CD14-positive monocyte (primary cell): ENCODE measurements around the gene RTN4R. TPM values are rescaled to one million over a fixed set of nuclear protein-coding genes. Genes with fewer than 3 reads are reported as not detected.

ENCODE experiments used
- DNase-seq, 3 donors: peaks; one replicate each; pipeline ENCODE4 v3.0.0-alpha.2; 2011 to 2022
- H2AFZ ChIP-seq: 2 replicates; pipeline ENCODE4 v1.6.0; 2012; ENCODE audit warnings: mild to moderate bottlenecking, low read depth, low read length, inconsistent platforms; ENCODE audit not compliant: insufficient read depth, poor library complexity, severe bottlenecking
- H3K27ac ChIP-seq, 2 donors: 1 replicate in 1 of 2; 2 replicates in 1 of 2; pipeline ENCODE4 v1.5.1; 2012 to 2013; ENCODE audit warnings: low read length in 2 of 2, control low read depth in 1 of 2, inconsistent platforms in 1 of 2, low read depth in 1 of 2, mild to moderate bottlenecking in 1 of 2
- H3K27me3 ChIP-seq, 2 donors: one replicate each; pipeline versions ENCODE4 v1.6.0 to v1.6.1; 2011 to 2013; ENCODE audit warnings: low read length in 2 of 2; ENCODE audit not compliant: control insufficient read depth in 2 of 2, insufficient read depth in 2 of 2
- H3K36me3 ChIP-seq, 2 donors: replicated peaks in 1 of 2; 1 replicate in 1 of 2; 2 replicates in 1 of 2; pipeline versions ENCODE4 v1.5.1 to v1.6.1; 2012 to 2013; ENCODE audit warnings: low read length in 2 of 2, control low read depth in 1 of 2, inconsistent platforms in 1 of 2, mild to moderate bottlenecking in 1 of 2; ENCODE audit not compliant: insufficient read depth in 2 of 2, control insufficient read depth in 1 of 2
- H3K4me1 ChIP-seq, 2 donors: 1 replicate in 1 of 2; 2 replicates in 1 of 2; pipeline versions ENCODE4 v1.5.1 to v1.6.1; 2012 to 2013; ENCODE audit warnings: low read length in 2 of 2, control low read depth in 1 of 2, inconsistent platforms in 1 of 2, mild to moderate bottlenecking in 1 of 2, moderate library complexity in 1 of 2; ENCODE audit not compliant: insufficient read depth in 2 of 2, control insufficient read depth in 1 of 2
- H3K4me2 ChIP-seq: replicated peaks from 2 replicates; pipeline ENCODE3; 2012; ENCODE audit warnings: low read length, moderate library complexity, mild to moderate bottlenecking; ENCODE audit not compliant: poor library complexity, severe bottlenecking; ENCODE audit errors: extremely low read depth
- H3K4me3 ChIP-seq, 3 experiments: fragments of 200-600 bp in 1 of 3; sonication (generic) in 1 of 3; replicated peaks in 1 of 3; 1 replicate in 2 of 3; 2 replicates in 1 of 3; pipeline ENCODE4 v1.5.1; 2011 to 2013; ENCODE audit warnings: low read length in 3 of 3, mild to moderate bottlenecking in 3 of 3, control low read depth in 2 of 3, low read depth in 2 of 3, inconsistent platforms in 1 of 3, moderate library complexity in 1 of 3
- H3K79me2 ChIP-seq: 2 replicates; pipeline ENCODE4 v1.6.0; 2012; ENCODE audit warnings: mild to moderate bottlenecking, control low read depth, inconsistent platforms, low read length, moderate library complexity; ENCODE audit not compliant: insufficient read depth
- H3K9ac ChIP-seq: 2 replicates; pipeline ENCODE4 v1.6.0; 2017; ENCODE audit warnings: low read length, mild to moderate bottlenecking; ENCODE audit not compliant: insufficient read depth, poor library complexity, severe bottlenecking
- H3K9me3 ChIP-seq, 2 donors: replicated peaks in 1 of 2; 1 replicate in 1 of 2; 2 replicates in 1 of 2; pipeline versions ENCODE4 v1.5.1 to v1.6.1; 2012 to 2013; ENCODE audit warnings: low read length in 2 of 2, control low read depth in 1 of 2; ENCODE audit not compliant: control insufficient read depth in 1 of 2, insufficient read depth in 1 of 2
- H4K20me1 ChIP-seq: 2 replicates; pipeline ENCODE4 v1.6.0; 2012; ENCODE audit warnings: mild to moderate bottlenecking, low read length, control low read depth, moderate library complexity; ENCODE audit not compliant: insufficient read depth
- H3K27ac Mint-ChIP-seq, 7 donors: one replicate each; pipeline ENCODE4 v1.8.0; 2020; ENCODE audit warnings: mild to moderate bottlenecking in 7 of 7, mixed read lengths in 7 of 7, moderate library complexity in 6 of 7, inconsistent platforms in 2 of 7
- H3K27me3 Mint-ChIP-seq, 3 donors: one replicate each; pipeline ENCODE4 v1.8.0; 2021 to 2022; ENCODE audit warnings: low read depth in 3 of 3, mild to moderate bottlenecking in 3 of 3, mixed read lengths in 3 of 3, moderate library complexity in 3 of 3, inconsistent platforms in 1 of 3
- H3K36me3 Mint-ChIP-seq, 2 donors: one replicate each; pipeline ENCODE4 v1.8.0; 2020; ENCODE audit warnings: mixed read lengths in 2 of 2, inconsistent platforms in 1 of 2, mild to moderate bottlenecking in 1 of 2
- H3K4me1 Mint-ChIP-seq: one replicate; pipeline ENCODE4 v1.8.0; 2020; ENCODE audit warnings: mild to moderate bottlenecking, mixed read lengths
- H3K4me3 Mint-ChIP-seq, 2 donors: one replicate each; pipeline ENCODE4 v1.8.0; 2020; ENCODE audit warnings: mild to moderate bottlenecking in 2 of 2, mixed read lengths in 2 of 2, moderate library complexity in 1 of 2
- H3K9me3 Mint-ChIP-seq, 7 donors: one replicate each; pipeline ENCODE4 v1.8.0; 2020 to 2022; ENCODE audit warnings: mixed read lengths in 7 of 7, mild to moderate bottlenecking in 6 of 7, moderate library complexity in 6 of 7, inconsistent platforms in 2 of 7
- WGBS: methylation state at CpG from one replicate; pipeline ENCODE4 v1.1.5; 2013; ENCODE audit warnings: missing lambda C conversion rate; ENCODE audit not compliant: insufficient coverage; 5-methylcytosine and 5-hydroxymethylcytosine counted together
- intact Hi-C, 2 donors: fragments of 100-400 bp; cut with micrococcal nuclease; formaldehyde crosslinking; loops; one replicate each; pipeline versions ENCODE4 v1.15.0 to v1.15.1; 2023
- polyA plus RNA-seq, 3 donors: library from polyadenylated mRNA; depleted of rRNA in 1 of 3; unstranded in 2 of 3; stranded (reverse) in 1 of 3; fragments of 300-500 nt in 2 of 3; fragments of >200 nt in 1 of 3; fragmentation: Illumina TruSeq in 2 of 3; gene quantifications; 1 replicate in 2 of 3; 2 replicates in 1 of 3; pipeline ENCODE4 v1.2.3, GENCODE V29; 2012 to 2021
- TF ChIP-seq, protein P1 (sequence below): fragments of 200-600 bp; IDR thresholded peaks from one replicate; pipeline ENCODE4 v1.8.0; 2022; ENCODE audit warnings: antibody characterized with exemption, mild to moderate bottlenecking

The RTN4R gene
- polyA plus RNA-seq, 3 donors = not detected

DNA sequence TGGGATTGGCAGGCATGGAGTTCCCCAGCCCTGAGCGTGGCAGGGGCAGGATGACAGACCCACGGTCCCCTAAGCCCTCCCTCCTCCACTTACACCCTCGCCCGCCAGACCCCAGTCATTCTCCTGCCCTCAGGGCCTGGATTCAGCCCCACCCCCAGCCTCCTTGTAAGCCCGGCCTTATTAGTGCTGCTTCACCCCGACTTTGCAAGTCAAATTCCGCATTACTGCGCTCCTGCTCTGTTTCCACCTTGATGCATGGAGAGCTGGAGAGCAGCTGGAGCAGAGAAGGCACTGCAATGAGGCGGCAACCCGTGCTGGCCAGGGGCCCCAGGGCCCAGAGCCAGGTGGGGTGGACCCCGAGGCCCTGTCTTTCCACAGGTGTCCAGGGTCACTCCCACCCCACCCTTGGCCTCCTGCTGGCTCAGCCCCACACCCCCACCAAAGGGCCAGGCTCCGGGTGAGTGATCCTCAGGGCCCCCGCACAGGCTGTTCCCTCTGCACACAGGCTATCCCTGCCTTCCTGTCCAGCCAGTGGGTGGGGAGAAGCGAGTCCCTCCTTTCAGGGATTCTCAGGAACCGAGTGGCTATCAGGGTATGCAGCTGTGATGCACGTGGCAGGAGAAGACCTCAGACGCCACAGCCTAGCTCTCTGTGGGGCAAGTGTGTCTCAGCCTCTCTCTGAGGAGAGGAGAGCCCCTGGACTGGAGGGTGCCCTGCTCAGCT is 36.4 kb downstream of the RTN4R start:
- WGBS = 86% methylated on average over 15 of the region's 17 CpGs
- H3K9me3 Mint-ChIP-seq = peaks cover 0 to 2% (median 0%) of the 10 kb centered on the region in 7 donors
- no peak overlapping the region for H3K9ac ChIP-seq

DNA sequence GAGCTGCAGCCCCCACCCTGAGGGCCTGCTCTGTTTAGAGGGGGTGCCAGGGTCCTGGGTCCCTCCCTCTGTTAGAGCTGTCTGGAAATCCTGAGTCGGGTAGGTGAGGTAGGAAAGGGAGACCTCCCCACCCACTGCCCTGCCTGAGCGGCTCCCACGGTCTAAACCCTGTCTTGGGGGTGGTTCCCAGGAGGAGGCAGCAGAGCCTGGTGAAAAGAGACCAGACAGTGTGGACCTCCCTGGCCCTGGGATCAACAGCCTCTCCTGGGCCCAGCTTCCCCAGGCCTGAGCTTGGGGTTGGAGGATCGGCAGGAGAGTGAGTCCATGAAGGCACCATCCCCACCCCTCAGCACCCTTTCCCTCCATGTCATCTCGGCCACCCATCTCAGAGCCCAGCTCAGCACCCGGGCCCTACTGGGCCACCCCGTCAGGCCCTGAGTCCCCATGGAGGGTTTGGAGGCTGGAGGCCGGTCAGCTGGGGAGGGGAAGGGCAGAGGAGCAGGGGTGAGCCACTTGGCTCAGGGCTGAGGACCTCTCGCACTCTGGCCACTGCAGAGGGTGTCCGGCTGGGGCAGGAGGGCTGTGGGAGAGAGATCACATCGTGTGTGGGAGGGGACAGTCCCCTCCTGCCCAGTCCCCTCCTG is 37.2 kb downstream of the RTN4R start:
- Mint-ChIP-seq H3K9me3 (peaks cover 0 to 2% (median 0%) of the 10 kb centered on the region in 7 donors), H3K27ac (no peak overlapping the region), H3K4me3 (no peak overlapping the region), H3K36me3 (no peaks in the 10 kb centered on the region), H3K27me3 (peaks cover 1 to 2% (median 2%) of the 10 kb centered on the region in 3 donors), H3K4me1 (no peaks in the 10 kb centered on the region)
- WGBS = 100% methylated on average over 3 of the region's 11 CpGs
- H3K27me3 ChIP-seq = no peaks in the 10 kb centered on the region
- intact Hi-C loops = no loop called here
- no peaks in the 10 kb centered on the region for H3K4me1 ChIP-seq
- DNase-seq = no peak
- no peak overlapping the region for H3K27ac ChIP-seq
- no peaks in the 10 kb centered on the region for H3K9me3 ChIP-seq
- no peaks in the 10 kb centered on the region for H3K79me2 ChIP-seq
- H3K4me2 ChIP-seq = no peak overlapping the region
- no peak overlapping the region for H3K4me3 ChIP-seq
- TF ChIP-seq, protein P1, sequence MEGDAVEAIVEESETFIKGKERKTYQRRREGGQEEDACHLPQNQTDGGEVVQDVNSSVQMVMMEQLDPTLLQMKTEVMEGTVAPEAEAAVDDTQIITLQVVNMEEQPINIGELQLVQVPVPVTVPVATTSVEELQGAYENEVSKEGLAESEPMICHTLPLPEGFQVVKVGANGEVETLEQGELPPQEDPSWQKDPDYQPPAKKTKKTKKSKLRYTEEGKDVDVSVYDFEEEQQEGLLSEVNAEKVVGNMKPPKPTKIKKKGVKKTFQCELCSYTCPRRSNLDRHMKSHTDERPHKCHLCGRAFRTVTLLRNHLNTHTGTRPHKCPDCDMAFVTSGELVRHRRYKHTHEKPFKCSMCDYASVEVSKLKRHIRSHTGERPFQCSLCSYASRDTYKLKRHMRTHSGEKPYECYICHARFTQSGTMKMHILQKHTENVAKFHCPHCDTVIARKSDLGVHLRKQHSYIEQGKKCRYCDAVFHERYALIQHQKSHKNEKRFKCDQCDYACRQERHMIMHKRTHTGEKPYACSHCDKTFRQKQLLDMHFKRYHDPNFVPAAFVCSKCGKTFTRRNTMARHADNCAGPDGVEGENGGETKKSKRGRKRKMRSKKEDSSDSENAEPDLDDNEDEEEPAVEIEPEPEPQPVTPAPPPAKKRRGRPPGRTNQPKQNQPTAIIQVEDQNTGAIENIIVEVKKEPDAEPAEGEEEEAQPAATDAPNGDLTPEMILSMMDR = no peak
- H4K20me1 ChIP-seq = no peaks in the 10 kb centered on the region
- H3K9ac ChIP-seq = no peak overlapping the region
- H2AFZ ChIP-seq = no peak overlapping the region
- no peaks in the 10 kb centered on the region for H3K36me3 ChIP-seq

More for the DNA sequence above, 36.4 kb downstream of the RTN4R start:
- Histone ChIP-seq H4K20me1 (no peaks in the 10 kb centered on the region), H3K4me2 (no peak overlapping the region), H3K27me3 (no peaks in the 10 kb centered on the region), H3K9me3 (no peaks in the 10 kb centered on the region), H3K27ac (no peak overlapping the region), H3K79me2 (no peaks in the 10 kb centered on the region), H3K4me1 (no peaks in the 10 kb centered on the region), H2AFZ (no peak overlapping the region), H3K4me3 (no peak overlapping the region), H3K36me3 (no peaks in the 10 kb centered on the region)
- Mint-ChIP-seq H3K36me3 (no peaks in the 10 kb centered on the region), H3K27ac (no peak overlapping the region), H3K4me3 (no peak overlapping the region), H3K4me1 (no peaks in the 10 kb centered on the region), H3K27me3 (peaks cover 1 to 3% (median 2%) of the 10 kb centered on the region in 3 donors)
- TF ChIP-seq, protein P1 = no peak
- intact Hi-C loops = no loop called here
- DNase-seq = no peak
